Measurements from ENCODE around the gene TRA2A.
A peak's percentile ranks its signal among the peaks of the same experiment; 100 is the strongest.
"Not testable (repeated sequence)": the region's sequence is repeated elsewhere in the genome, so short reads cannot be mapped to it uniquely, and the experiment has no call there.

Gene TRA2A

GRCh38 chr7:23531050-23531793 lies 559 bp downstream of the TRA2A start:
- TF ChIP-seq, protein P1, sequence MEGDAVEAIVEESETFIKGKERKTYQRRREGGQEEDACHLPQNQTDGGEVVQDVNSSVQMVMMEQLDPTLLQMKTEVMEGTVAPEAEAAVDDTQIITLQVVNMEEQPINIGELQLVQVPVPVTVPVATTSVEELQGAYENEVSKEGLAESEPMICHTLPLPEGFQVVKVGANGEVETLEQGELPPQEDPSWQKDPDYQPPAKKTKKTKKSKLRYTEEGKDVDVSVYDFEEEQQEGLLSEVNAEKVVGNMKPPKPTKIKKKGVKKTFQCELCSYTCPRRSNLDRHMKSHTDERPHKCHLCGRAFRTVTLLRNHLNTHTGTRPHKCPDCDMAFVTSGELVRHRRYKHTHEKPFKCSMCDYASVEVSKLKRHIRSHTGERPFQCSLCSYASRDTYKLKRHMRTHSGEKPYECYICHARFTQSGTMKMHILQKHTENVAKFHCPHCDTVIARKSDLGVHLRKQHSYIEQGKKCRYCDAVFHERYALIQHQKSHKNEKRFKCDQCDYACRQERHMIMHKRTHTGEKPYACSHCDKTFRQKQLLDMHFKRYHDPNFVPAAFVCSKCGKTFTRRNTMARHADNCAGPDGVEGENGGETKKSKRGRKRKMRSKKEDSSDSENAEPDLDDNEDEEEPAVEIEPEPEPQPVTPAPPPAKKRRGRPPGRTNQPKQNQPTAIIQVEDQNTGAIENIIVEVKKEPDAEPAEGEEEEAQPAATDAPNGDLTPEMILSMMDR (IDR thresholded peaks at IDR 0.05; ENCODE audit: low read depth, low read length, missing control alignments), result no peak
- peak overlapping the region; percentile 99 for H3K4me3 ChIP-seq (ENCODE audit: low read depth, low read length)
- peak; percentile 27 for DNase-seq (ENCODE audit: low read depth)
- in situ Hi-C loops (cut with HindIII; ENCODE audit: low sequenced_read_pairs), result no loop called here

- peak overlapping the region; percentile 99 for H3K4me3 ChIP-seq (ENCODE audit: low read depth, low read length)
- in situ Hi-C loops (cut with HindIII; ENCODE audit: low sequenced_read_pairs), result no loop called here
- DNase-seq (ENCODE audit: low read depth), result peak; percentile 23
- TF ChIP-seq, protein P1 (IDR thresholded peaks at IDR 0.05; ENCODE audit: low read depth, low read length, missing control alignments), result peak; percentile 20
These were observed 1.4 kb downstream of the TRA2A start for GRCh38 chr7:23530405-23530804.

GRCh38 chr7:23529262-23529859 lies 2.4 kb downstream of the TRA2A start:
- H3K4me3 ChIP-seq (ENCODE audit: low read depth, low read length), result peak overlapping the region; percentile 99
- in situ Hi-C loops (cut with HindIII; ENCODE audit: low sequenced_read_pairs), result no loop called here
- TF ChIP-seq, protein P1 (IDR thresholded peaks at IDR 0.05; ENCODE audit: low read depth, low read length, missing control alignments), result no peak
- no peak for DNase-seq (ENCODE audit: low read depth)

- H3K4me3 ChIP-seq (ENCODE audit: low read depth, low read length); in situ Hi-C loops (cut with HindIII; ENCODE audit: low sequenced_read_pairs); DNase-seq (ENCODE audit: low read depth): not testable (repeated sequence)
These were observed 6.2 kb downstream of the TRA2A start for GRCh38 chr7:23525611-23526010.

DNA sequence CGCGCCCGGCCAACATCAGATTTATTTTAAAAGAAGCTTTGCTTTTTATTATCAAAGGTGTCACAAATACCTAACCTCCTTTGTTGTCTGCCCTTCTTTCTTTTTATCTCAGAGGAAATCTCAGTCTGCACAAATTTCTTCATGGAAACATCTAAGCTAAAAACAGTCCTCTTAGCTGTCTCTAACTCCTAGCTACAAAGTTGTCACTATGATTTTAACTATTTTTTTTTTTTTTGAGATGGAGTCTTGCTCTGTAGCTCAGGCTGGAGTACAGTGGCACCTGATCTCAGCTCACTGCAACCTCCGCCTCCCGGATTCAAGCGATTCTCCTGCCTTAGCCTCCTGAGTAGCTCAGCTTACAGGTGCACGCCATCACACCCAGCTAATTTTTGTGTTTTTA lies 7.3 kb downstream of the TRA2A start:
- no peak for DNase-seq (ENCODE audit: low read depth)
- in situ Hi-C loops (cut with HindIII; ENCODE audit: low sequenced_read_pairs), result no loop called here
- H3K4me3 ChIP-seq (ENCODE audit: low read depth, low read length), result no peak overlapping the region
- TF ChIP-seq, protein P1 (IDR thresholded peaks at IDR 0.05; ENCODE audit: low read depth, low read length, missing control alignments), result no peak

DNA sequence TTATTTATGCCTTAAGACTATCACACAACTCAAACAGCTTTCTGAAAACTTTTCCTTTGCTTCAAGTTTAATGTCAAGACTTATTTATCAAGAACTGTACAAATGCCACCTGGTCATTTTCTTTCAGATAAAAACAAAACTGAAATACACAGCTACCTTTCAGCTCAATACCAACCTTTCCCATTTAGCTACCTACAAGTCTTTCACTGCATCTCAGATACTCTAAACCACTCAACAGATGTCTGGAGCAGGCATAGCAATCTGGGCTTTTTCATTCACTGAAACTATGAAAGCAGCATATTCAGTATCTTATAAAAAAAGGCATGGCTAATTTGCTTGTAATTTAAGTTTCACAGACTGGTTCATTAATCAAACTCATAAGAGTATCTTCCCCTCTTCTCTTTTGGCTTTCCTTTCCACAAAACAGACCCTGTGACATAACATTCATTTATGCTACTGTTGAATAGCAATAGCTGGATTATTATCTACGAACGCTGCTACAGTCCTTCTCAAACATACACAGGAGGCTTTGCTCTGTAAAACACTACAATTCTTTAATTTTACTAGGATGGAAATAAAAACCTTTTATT lies 8.2 kb downstream of the TRA2A start:
- H3K4me3 ChIP-seq (ENCODE audit: low read depth, low read length), result no peak overlapping the region
- in situ Hi-C loops (cut with HindIII; ENCODE audit: low sequenced_read_pairs), result no loop called here
- TF ChIP-seq, protein P1 (IDR thresholded peaks at IDR 0.05; ENCODE audit: low read depth, low read length, missing control alignments), result no peak
- DNase-seq (ENCODE audit: low read depth), result no peak

- no peak overlapping the region for H3K4me3 ChIP-seq (ENCODE audit: low read depth, low read length)
- in situ Hi-C loops (cut with HindIII; ENCODE audit: low sequenced_read_pairs), result no loop called here
- no peak for DNase-seq (ENCODE audit: low read depth)
- TF ChIP-seq, protein P1 (IDR thresholded peaks at IDR 0.05; ENCODE audit: low read depth, low read length, missing control alignments), result peak; percentile 21
These were observed 11.2 kb downstream of the TRA2A start for GRCh38 chr7:23520582-23520981.

Measured in astrocyte of the cerebellum (primary cell).